Effector memory CD4-positive, alpha-beta T cell (primary cell): Measurements from ENCODE around the gene KCNH6.
A peak's percentile ranks its signal among the peaks of the same experiment; 100 is the strongest.

Experiments used
- DNase-seq, 3 donors: peaks; one replicate each; pipeline ENCODE4 v3.0.0-alpha.2; 2020
- H3K27ac ChIP-seq: 2 replicates; pipeline ENCODE4 v1.7.0; 2013; ENCODE audit warnings: mild to moderate bottlenecking, low read length, moderate library complexity; ENCODE audit not compliant: insufficient read depth, poor library complexity, severe bottlenecking
- H3K27me3 ChIP-seq: replicated peaks from 2 replicates; pipeline ENCODE4 v1.7.0; 2013; ENCODE audit warnings: mild to moderate bottlenecking, low read length; ENCODE audit not compliant: insufficient read depth, control insufficient read depth, poor library complexity, severe bottlenecking
- H3K36me3 ChIP-seq: 2 replicates; pipeline ENCODE4 v1.7.0; 2013; ENCODE audit warnings: mild to moderate bottlenecking, low read length, moderate library complexity; ENCODE audit not compliant: control insufficient read depth, insufficient read depth
- H3K4me1 ChIP-seq: 2 replicates; pipeline ENCODE4 v1.7.0; 2013; ENCODE audit warnings: low read length, mild to moderate bottlenecking; ENCODE audit not compliant: control insufficient read depth, insufficient read depth, poor library complexity, severe bottlenecking
- H3K4me3 ChIP-seq: 2 replicates; pipeline ENCODE4 v1.7.0; 2013; ENCODE audit warnings: low read length, low read depth, mild to moderate bottlenecking; ENCODE audit not compliant: insufficient read depth, poor library complexity, severe bottlenecking
- H3K9me3 ChIP-seq: 2 replicates; pipeline ENCODE4 v1.7.0; 2013; ENCODE audit warnings: mild to moderate bottlenecking, low read length, moderate library complexity; ENCODE audit not compliant: control insufficient read depth

KCNH6 gene

DNA sequence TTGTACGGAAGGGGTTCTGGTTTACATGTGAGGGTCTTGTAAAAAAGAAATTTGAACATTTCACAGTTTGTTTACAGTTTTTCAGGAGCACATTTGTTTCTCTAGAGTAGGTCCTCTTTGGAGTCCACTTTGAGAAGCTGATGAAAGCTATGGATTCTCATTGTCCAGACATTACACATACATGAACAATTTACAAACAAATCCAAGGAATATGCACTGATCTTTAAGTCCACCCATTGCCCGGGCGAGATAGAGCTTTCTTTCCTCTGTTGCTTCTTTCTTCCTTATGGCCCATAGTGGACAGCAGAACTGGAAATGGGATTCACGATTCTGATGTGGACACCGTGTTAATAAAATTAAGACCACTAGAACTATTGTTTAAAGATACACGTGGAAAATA, 29.1 kb downstream of the KCNH6 start:
- no peak overlapping the region for H3K27ac ChIP-seq
- peak overlapping the region; percentile 15 for H3K4me3 ChIP-seq
- H3K4me1 ChIP-seq: peaks cover 9% of the 10 kb centered on the region
- DNase-seq: no peak
- no peaks in the 10 kb centered on the region for H3K27me3 ChIP-seq
- H3K36me3 ChIP-seq: no peaks in the 10 kb centered on the region
- no peaks in the 10 kb centered on the region for H3K9me3 ChIP-seq

DNA sequence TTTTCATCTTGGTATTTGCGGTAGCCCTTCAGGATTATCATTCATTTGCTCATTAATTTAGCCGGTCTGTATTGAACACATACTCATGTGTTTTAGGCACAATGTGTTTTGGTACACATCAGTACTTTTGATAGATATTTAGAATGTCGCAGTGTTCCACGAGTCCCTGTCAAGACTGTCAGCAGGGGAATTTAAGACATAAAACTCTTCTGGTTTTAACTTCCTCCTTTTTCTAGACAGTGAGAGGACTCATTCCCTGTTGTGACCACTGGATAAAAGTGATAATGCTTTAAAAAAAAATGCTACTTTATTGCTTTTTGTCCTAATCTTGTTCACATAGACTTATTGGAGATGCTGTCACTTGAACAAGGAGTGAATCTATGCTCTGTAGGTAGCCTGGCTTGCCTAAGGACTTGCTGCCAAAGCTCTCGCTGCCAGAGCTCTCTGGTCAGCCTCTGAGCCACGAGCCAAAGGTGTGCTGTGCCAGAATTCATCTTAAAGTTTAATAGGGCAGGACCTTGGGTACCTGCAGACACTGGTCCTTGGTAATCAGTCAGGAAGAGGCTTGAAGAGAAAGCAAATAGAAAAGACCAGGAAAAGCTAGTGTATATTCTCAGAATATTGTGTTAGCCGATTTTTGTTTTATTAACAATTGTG, 32.5 kb downstream of the KCNH6 start:
- H3K27me3 ChIP-seq: no peaks in the 10 kb centered on the region
- no peak overlapping the region for H3K4me3 ChIP-seq
- H3K27ac ChIP-seq: no peak overlapping the region
- H3K9me3 ChIP-seq: no peaks in the 10 kb centered on the region
- no peaks in the 10 kb centered on the region for H3K36me3 ChIP-seq
- no peak for DNase-seq
- H3K4me1 ChIP-seq: peaks cover 5% of the 10 kb centered on the region

DNA sequence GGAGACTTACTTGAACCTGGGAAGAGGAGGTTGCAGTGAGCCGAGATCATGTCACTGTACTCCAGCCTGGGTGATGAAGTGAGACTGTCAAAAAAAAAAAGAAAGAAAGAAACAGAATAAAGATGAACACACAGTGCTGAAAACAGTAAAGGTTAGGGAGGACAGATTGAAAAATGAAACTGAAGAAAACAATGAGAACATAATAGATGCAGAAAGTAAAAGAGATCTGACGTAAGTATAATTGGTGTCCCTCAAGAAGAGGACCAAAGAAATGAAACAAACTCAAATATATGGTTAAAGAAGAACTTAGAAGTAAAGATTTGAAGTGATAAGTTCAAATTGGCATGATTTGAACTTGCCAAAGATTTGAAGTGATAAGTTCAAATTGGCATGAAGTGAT, 34.3 kb downstream of the KCNH6 start:
- DNase-seq: no peak
- Histone ChIP-seq H3K27ac (no peak overlapping the region), H3K4me3 (no peak overlapping the region), H3K27me3 (no peaks in the 10 kb centered on the region), H3K9me3 (no peaks in the 10 kb centered on the region), H3K4me1 (peaks cover 2% of the 10 kb centered on the region), H3K36me3 (no peaks in the 10 kb centered on the region)

DNA sequence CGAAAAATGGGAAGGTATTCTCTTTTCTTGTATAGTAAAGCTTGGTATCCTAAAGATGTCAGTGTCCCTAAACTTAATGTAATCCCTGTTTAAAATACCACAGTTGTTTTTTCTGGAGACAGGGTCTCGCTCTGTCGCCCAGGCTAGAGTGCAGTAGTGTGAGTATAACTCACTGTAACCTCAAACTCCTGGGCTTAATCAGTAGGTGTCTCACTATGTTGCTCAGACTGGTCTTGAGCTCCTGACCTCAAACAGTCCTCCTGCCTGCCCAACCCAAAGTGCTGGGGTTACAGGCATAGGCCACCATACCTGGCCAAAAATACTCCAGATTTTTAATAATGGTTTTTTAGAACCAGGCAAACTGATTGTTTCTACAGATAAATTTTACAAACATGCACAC, 35.3 kb downstream of the KCNH6 start:
- H3K4me1 ChIP-seq: peaks cover 4% of the 10 kb centered on the region
- no peak overlapping the region for H3K27ac ChIP-seq
- no peak overlapping the region for H3K4me3 ChIP-seq
- DNase-seq: no peak
- H3K27me3 ChIP-seq: no peaks in the 10 kb centered on the region
- H3K9me3 ChIP-seq: no peaks in the 10 kb centered on the region
- H3K36me3 ChIP-seq: no peaks in the 10 kb centered on the region

DNA sequence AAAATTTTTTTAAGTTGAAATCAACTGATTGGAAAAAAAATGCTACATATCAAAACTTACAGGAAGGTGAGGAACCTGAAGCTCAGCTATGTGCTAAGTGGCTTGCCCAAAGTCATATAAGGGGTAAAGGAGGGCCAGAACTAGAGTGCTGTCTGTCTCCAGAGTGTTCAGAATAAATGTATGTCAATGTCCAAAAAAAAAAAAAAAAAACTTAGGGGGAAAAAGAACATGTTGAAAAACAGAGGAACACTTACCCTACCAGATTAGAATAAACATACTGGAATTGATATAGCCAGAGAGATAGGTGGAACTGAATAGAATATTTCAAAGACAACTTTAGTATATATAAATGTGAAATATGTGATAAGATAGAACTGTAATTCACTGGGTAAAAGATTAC, 38.7 kb downstream of the KCNH6 start:
- DNase-seq: no peak
- H3K4me3 ChIP-seq: no peak overlapping the region
- no peaks in the 10 kb centered on the region for H3K36me3 ChIP-seq
- peaks cover 4% of the 10 kb centered on the region for H3K4me1 ChIP-seq
- no peaks in the 10 kb centered on the region for H3K27me3 ChIP-seq
- no peak overlapping the region for H3K27ac ChIP-seq
- H3K9me3 ChIP-seq: no peaks in the 10 kb centered on the region

DNA sequence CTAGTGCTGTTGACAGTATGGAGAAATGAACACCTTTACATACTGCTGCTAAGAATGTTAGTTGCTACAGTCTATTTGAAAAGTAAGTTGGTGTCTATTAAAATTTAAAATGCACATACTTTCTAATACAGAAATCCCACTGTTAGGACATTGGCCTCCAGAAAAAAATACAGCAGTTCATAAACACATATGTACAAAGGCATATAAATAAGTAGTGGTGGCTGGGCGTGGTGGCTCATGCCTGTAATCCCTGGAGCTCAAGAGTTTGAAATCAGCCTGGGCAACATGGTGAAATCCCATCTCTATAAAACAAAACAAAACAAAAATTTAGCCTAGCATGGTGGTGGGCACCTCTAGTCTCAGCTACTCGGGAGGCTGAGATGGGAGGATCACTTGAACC, 40.2 kb downstream of the KCNH6 start:
- H3K36me3 ChIP-seq: no peaks in the 10 kb centered on the region
- no peaks in the 10 kb centered on the region for H3K27me3 ChIP-seq
- H3K9me3 ChIP-seq: no peaks in the 10 kb centered on the region
- H3K27ac ChIP-seq: no peak overlapping the region
- H3K4me3 ChIP-seq: no peak overlapping the region
- no peak for DNase-seq
- H3K4me1 ChIP-seq: peaks cover 4% of the 10 kb centered on the region

DNA sequence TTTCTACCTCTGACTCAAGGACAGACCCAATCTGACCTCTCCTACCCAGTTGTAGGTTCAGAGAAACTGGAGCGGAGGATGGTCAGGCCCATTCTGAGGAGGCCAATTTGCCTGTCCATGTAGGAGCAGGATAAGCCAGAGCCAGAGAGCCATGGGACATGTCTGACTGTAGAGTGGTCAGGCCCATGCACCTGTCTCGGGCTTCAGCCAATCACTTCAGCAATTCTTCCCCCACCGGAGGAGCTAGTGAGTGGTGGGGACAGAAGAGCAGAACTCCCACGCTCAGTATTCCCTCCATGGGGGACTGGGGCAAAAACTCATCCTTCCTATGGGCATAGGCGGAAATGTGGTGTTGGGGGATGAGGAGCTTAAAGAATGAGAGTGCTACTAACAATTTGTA, 41.4 kb downstream of the KCNH6 start:
- DNase-seq: no peak
- H3K9me3 ChIP-seq: no peaks in the 10 kb centered on the region
- no peaks in the 10 kb centered on the region for H3K27me3 ChIP-seq
- peaks cover 8% of the 10 kb centered on the region for H3K4me1 ChIP-seq
- H3K4me3 ChIP-seq: no peak overlapping the region
- no peak overlapping the region for H3K27ac ChIP-seq
- peaks cover 3% of the 10 kb centered on the region for H3K36me3 ChIP-seq

DNA sequence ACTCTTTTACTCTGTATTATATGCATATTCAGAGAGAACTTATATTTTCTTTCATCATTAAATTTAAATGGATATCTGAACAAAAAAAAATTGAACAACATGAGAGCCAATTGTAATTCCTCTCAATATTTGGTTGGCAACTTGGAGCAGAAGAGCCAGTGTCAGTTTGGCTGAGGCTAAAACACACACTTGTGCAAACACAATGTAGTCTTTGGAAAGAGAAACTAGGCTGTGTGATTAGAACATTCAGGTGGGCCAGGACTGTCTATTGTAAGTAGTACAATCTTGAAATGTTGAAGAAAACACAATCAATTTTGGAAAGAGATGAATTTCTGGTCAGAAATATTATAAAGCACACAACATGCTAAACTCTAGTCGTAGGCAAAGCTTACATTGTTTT, 44.1 kb downstream of the KCNH6 start:
- H3K9me3 ChIP-seq: no peaks in the 10 kb centered on the region
- no peak overlapping the region for H3K4me3 ChIP-seq
- H3K27ac ChIP-seq: no peak overlapping the region
- H3K36me3 ChIP-seq: peaks cover 3% of the 10 kb centered on the region
- H3K27me3 ChIP-seq: no peaks in the 10 kb centered on the region
- peaks cover 8% of the 10 kb centered on the region for H3K4me1 ChIP-seq
- no peak for DNase-seq

DNA sequence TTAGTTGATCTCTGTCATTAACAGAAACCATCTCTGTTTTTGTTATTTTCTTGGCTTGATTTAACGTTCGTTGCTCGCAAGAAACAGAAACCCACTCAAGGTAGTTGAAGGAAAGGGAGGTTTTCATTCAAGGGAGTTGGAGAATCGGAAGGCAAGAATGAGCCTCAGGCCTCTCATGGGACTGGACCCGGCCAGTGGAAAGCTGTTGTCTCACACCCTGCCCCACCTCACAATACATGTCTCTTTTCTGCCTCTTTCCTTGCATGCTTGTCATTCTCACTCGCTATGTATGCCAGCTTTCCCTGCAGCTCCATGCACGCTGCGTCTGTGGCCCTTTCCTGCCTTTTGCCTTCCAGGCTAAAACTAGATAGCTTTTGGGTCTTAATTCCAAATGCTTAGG, 45.4 kb downstream of the KCNH6 start:
- H3K4me3 ChIP-seq: no peak overlapping the region
- H3K27ac ChIP-seq: no peak overlapping the region
- peaks cover 4% of the 10 kb centered on the region for H3K4me1 ChIP-seq
- no peaks in the 10 kb centered on the region for H3K9me3 ChIP-seq
- H3K36me3 ChIP-seq: peaks cover 3% of the 10 kb centered on the region
- no peaks in the 10 kb centered on the region for H3K27me3 ChIP-seq
- DNase-seq: no peak

DNA sequence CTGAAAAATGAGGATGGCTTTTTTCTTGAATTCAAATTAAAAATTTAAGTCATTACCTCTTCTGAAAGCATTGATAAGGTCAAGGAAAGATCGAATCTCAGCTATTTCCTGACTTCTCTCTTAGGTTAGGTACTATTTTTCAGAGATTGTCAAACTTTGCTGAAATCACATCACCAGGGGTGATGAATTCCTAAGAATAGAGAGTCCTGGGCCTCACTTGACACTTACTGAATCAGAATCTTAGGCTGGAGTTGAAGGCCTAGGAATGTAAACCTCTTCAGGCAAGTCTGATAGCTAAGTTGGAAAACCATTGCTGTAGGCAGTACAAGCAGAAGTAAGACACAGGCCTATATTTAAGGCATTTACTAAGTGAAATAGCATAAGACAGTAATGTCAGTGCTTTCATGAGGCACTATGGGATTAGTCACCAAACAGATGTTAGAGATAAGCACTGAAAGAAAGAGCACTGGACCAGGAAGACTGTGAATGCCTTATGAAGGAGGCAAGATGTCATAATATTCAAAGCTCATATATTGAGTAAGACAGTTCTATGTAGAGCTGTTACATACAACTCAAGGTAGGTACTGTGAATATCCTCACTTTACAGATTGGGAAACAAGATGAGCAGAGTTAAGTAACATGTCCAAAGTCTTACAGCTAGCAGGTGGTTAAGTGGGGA, 48.6 kb downstream of the KCNH6 start:
- Histone ChIP-seq H3K4me1 (peaks cover 4% of the 10 kb centered on the region), H3K4me3 (no peak overlapping the region), H3K9me3 (no peaks in the 10 kb centered on the region), H3K36me3 (peaks cover 6% of the 10 kb centered on the region), H3K27me3 (no peaks in the 10 kb centered on the region), H3K27ac (no peak overlapping the region)
- DNase-seq: no peak
